ENCODE results near the gene SLN.
A peak's percentile ranks its signal among the peaks of the same experiment; 100 is the strongest.

SLN gene

GRCh38 chr11:107702723-107703122 lies 9.1 kb downstream of the SLN start:
- Histone ChIP-seq H3K9ac (ENCODE audit: low read length in 2 of 2) (no peak overlapping the region), H3K36me3 (ENCODE audit: control insufficient read depth in 2 of 2, insufficient read depth in 2 of 2, low read length in 2 of 2) (no peaks in the 10 kb centered on the region), H3K4me3 (ENCODE audit: low read length in 2 of 2) (no peak overlapping the region), H3K4me1 (ENCODE audit: control insufficient read depth, insufficient read depth, low read length) (no peaks in the 10 kb centered on the region), H3K27ac (ENCODE audit: low read length) (no peak overlapping the region), H3K9me3 (ENCODE audit: control insufficient read depth in 2 of 2, low read length in 2 of 2) (no peaks in the 10 kb centered on the region), H3K27me3 (ENCODE audit: control insufficient read depth in 1 of 2, insufficient read depth in 2 of 2, low read length in 2 of 2) (peaks cover 0 to 4% of the 10 kb centered on the region in 2 donors)

- no peak overlapping the region for H3K27ac ChIP-seq (ENCODE audit: low read length)
- no peaks in the 10 kb centered on the region for H3K9me3 ChIP-seq (ENCODE audit: control insufficient read depth in 2 of 2, low read length in 2 of 2)
- no peak overlapping the region for H3K9ac ChIP-seq (ENCODE audit: low read length in 2 of 2)
- no peaks in the 10 kb centered on the region for H3K36me3 ChIP-seq (ENCODE audit: control insufficient read depth in 2 of 2, insufficient read depth in 2 of 2, low read length in 2 of 2)
- H3K27me3 ChIP-seq (ENCODE audit: control insufficient read depth in 1 of 2, insufficient read depth in 2 of 2, low read length in 2 of 2) = peaks cover 0 to 2% of the 10 kb centered on the region in 2 donors
- H3K4me1 ChIP-seq (ENCODE audit: control insufficient read depth, insufficient read depth, low read length) = no peaks in the 10 kb centered on the region
- H3K4me3 ChIP-seq (ENCODE audit: low read length in 2 of 2) = no peak overlapping the region
These were observed 9.7 kb downstream of the SLN start for GRCh38 chr11:107702109-107702660.

DNA sequence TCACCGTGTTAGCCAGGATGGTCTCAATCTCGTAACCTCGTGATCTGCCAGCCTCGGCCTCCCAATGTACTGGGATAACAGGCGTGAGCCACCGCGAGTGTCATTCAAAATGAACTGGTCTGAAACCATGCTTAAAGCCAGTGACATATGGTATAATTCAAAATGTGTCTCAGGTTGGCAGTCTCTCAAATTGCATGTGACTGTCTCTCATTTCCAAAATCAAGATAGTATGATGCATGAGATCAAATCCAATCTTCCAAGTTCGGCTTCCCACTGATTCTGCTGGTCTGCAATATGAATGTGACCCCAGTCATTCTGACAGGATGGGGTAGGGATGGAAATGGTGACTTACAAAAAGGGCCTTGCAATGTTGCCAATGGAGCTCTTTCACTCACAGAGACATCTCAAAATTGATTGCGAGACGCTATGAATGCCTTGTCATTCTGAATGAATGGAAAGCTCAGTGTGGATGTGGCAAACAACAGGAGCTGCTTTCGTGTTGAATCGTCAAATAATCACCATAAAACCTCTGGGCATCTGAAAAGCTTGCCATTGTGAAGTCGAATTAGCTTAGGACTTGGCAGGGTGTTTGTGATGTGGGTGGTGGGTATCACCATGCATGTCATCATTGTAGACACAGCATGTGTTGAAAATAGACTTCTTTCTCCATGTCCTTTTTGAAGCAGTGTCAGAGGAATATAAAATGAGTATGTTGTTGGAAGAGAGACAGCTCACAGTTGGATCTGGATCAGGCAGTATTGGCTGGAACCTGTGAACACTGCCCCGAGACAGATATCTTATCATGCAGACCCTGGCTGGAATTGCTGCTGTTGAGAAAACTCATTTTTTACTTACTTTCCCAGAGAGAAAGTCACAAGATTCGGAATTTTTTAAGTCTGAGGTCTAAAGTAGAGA lies 12.2 kb downstream of the SLN start:
- peaks cover 0 to 2% of the 10 kb centered on the region in 2 donors for H3K27me3 ChIP-seq (ENCODE audit: control insufficient read depth in 1 of 2, insufficient read depth in 2 of 2, low read length in 2 of 2)
- no peaks in the 10 kb centered on the region for H3K9me3 ChIP-seq (ENCODE audit: control insufficient read depth in 2 of 2, low read length in 2 of 2)
- H3K4me1 ChIP-seq (ENCODE audit: control insufficient read depth, insufficient read depth, low read length) = no peaks in the 10 kb centered on the region
- no peak overlapping the region for H3K9ac ChIP-seq (ENCODE audit: low read length in 2 of 2)
- H3K4me3 ChIP-seq (ENCODE audit: low read length in 2 of 2) = no peak overlapping the region
- H3K27ac ChIP-seq (ENCODE audit: low read length) = no peak overlapping the region
- no peaks in the 10 kb centered on the region for H3K36me3 ChIP-seq (ENCODE audit: control insufficient read depth in 2 of 2, insufficient read depth in 2 of 2, low read length in 2 of 2)

DNA sequence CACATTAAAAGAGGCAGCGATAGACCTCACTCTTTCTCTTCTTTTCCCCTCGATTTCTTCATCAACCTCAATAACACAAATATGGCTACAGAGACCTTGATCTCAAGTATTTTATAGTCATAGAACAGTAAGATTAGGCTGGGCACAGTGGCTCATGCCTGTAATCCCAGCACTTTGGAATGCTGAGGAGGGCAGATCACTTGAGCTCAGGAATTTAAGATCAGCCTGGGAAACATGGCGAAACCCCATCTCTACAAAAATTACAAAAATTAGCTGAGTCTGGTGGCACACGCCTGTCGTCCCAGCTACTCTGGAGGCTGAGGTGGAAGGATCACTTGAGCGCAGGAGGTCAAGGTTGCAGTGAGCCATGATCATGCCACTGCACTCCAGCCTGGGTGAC lies 14.6 kb downstream of the SLN start:
- Histone ChIP-seq H3K4me3 (ENCODE audit: low read length in 2 of 2) (no peak overlapping the region), H3K27me3 (ENCODE audit: control insufficient read depth in 1 of 2, insufficient read depth in 2 of 2, low read length in 2 of 2) (peaks cover 0 to 2% of the 10 kb centered on the region in 2 donors), H3K36me3 (ENCODE audit: control insufficient read depth in 2 of 2, insufficient read depth in 2 of 2, low read length in 2 of 2) (no peaks in the 10 kb centered on the region), H3K27ac (ENCODE audit: low read length) (no peak overlapping the region), H3K4me1 (ENCODE audit: control insufficient read depth, insufficient read depth, low read length) (no peaks in the 10 kb centered on the region), H3K9me3 (ENCODE audit: control insufficient read depth in 2 of 2, low read length in 2 of 2) (no peaks in the 10 kb centered on the region), H3K9ac (ENCODE audit: low read length in 2 of 2) (no peak overlapping the region)

DNA sequence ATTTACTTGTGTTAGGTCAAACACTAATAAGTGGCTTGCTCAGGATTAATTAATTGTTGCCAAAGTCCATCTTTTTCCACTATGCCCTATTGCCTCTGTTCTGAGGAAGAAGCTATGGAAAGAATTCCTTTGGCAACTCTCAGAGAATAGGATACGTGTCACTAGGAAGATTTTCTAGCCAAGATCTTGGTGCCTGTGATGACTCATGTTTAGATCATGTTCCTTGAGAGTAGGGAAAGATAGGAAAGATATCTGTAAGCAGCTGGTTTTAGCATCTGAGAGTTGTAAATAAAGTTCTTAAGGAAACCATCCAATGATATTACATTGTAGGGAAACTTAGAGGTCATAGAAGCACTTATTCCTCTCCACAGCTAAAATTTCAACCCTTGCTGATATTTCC lies 15.7 kb downstream of the SLN start:
- Histone ChIP-seq H3K4me1 (ENCODE audit: control insufficient read depth, insufficient read depth, low read length) (no peaks in the 10 kb centered on the region), H3K36me3 (ENCODE audit: control insufficient read depth in 2 of 2, insufficient read depth in 2 of 2, low read length in 2 of 2) (no peaks in the 10 kb centered on the region), H3K27ac (ENCODE audit: low read length) (no peak overlapping the region), H3K27me3 (ENCODE audit: control insufficient read depth in 1 of 2, insufficient read depth in 2 of 2, low read length in 2 of 2) (no peaks in the 10 kb centered on the region), H3K9ac (ENCODE audit: low read length in 2 of 2) (no peak overlapping the region), H3K9me3 (ENCODE audit: control insufficient read depth in 2 of 2, low read length in 2 of 2) (no peaks in the 10 kb centered on the region), H3K4me3 (ENCODE audit: low read length in 2 of 2) (no peak overlapping the region)

GRCh38 chr11:107695446-107695845 lies 16.4 kb downstream of the SLN start:
- Histone ChIP-seq H3K4me1 (ENCODE audit: control insufficient read depth, insufficient read depth, low read length) (no peaks in the 10 kb centered on the region), H3K27me3 (ENCODE audit: control insufficient read depth in 1 of 2, insufficient read depth in 2 of 2, low read length in 2 of 2) (no peaks in the 10 kb centered on the region), H3K27ac (ENCODE audit: low read length) (no peak overlapping the region), H3K9ac (ENCODE audit: low read length in 2 of 2) (no peak overlapping the region), H3K4me3 (ENCODE audit: low read length in 2 of 2) (no peak overlapping the region), H3K9me3 (ENCODE audit: control insufficient read depth in 2 of 2, low read length in 2 of 2) (no peaks in the 10 kb centered on the region), H3K36me3 (ENCODE audit: control insufficient read depth in 2 of 2, insufficient read depth in 2 of 2, low read length in 2 of 2) (no peaks in the 10 kb centered on the region)

DNA sequence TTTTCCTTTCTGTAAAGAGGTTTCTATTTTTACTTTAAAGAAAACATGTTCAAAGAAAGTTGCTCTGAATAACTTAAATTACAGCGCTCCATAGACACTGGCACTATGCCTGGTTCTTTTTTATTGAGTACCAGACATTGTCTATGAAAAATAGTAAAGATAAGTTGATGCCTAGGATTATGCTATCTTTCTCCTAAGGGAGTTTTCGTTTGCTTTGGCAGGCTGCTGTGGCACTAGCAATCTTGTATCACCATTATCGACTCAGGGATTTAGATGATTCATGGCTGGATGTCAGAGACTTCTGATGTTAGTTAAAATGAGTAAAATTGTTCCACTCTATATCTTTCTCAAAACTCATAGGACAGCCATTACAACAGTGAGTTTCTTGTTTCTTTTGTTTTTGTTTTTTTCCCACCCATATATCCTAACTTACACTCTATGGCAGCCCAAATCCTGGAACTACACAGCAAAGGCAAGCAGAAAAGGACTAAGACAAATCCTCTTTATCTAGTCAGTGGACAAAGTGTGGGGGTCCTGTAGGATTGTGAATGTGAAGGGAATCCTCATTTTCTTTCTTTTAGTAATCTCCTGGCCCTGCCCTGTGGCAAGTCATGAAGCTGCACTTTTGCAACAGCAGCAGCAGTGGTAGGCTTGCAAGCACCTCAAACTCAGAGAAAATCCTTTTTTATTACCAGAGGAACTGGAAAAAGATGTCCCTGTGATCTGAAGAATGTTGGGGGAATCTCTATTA lies 20.7 kb downstream of the SLN start:
- Histone ChIP-seq H3K27ac (ENCODE audit: low read length) (no peak overlapping the region), H3K4me1 (ENCODE audit: control insufficient read depth, insufficient read depth, low read length) (no peaks in the 10 kb centered on the region), H3K9ac (ENCODE audit: low read length in 2 of 2) (no peak overlapping the region), H3K27me3 (ENCODE audit: control insufficient read depth in 1 of 2, insufficient read depth in 2 of 2, low read length in 2 of 2) (no peaks in the 10 kb centered on the region), H3K9me3 (ENCODE audit: control insufficient read depth in 2 of 2, low read length in 2 of 2) (no peaks in the 10 kb centered on the region), H3K4me3 (ENCODE audit: low read length in 2 of 2) (no peak overlapping the region), H3K36me3 (ENCODE audit: control insufficient read depth in 2 of 2, insufficient read depth in 2 of 2, low read length in 2 of 2) (no peaks in the 10 kb centered on the region)

DNA sequence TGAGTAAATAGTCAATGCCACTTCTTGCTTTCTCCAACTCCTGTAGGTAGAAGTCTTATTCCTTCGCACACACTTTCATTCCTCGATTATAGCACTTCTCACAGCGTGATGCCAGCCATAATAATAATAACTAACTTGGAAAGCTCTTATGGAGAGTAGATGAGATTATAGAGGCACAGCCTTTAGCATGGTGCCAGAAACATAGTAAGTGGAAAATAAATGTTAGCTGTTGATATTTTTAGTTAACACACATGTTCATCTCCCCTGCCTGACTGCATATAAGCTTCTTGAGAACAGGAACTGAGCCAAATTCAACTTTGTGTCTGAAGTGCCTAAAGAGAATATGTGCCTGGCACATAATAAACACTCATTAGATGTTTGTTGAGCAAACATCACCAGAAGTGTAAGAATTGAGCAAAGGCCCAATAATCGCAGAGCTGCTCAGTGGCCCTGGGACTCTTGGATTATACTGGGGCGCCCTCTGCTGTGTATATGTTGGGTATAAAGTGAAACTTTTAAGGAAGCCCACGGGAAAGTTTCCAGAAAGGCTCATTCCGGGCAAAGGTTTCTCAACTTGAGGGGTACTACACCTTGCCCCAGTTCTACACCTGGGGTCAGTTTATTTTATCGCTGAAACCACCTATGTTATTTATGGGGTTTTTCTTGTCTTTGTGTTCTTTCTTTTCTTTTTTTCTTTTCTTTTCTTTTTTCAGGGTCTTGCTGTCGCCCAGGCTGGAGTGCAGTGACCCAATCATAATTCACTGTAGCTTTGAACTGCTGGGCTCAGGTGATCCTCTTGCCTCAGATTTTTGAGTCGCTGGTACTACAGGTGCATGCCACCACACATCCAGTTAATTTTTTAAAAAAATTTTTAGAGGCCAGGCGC lies 22.3 kb downstream of the SLN start:
- H3K4me3 ChIP-seq (ENCODE audit: low read length in 2 of 2) = peak overlapping the region in 1 of 2 donors; percentile 24
- no peaks in the 10 kb centered on the region for H3K36me3 ChIP-seq (ENCODE audit: control insufficient read depth in 2 of 2, insufficient read depth in 2 of 2, low read length in 2 of 2)
- no peak overlapping the region for H3K27ac ChIP-seq (ENCODE audit: low read length)
- H3K9ac ChIP-seq (ENCODE audit: low read length in 2 of 2) = no peak overlapping the region
- H3K4me1 ChIP-seq (ENCODE audit: control insufficient read depth, insufficient read depth, low read length) = no peaks in the 10 kb centered on the region
- H3K27me3 ChIP-seq (ENCODE audit: control insufficient read depth in 1 of 2, insufficient read depth in 2 of 2, low read length in 2 of 2) = no peaks in the 10 kb centered on the region
- H3K9me3 ChIP-seq (ENCODE audit: control insufficient read depth in 2 of 2, low read length in 2 of 2) = no peaks in the 10 kb centered on the region

- no peaks in the 10 kb centered on the region for H3K36me3 ChIP-seq (ENCODE audit: control insufficient read depth in 2 of 2, insufficient read depth in 2 of 2, low read length in 2 of 2)
- no peak overlapping the region for H3K4me3 ChIP-seq (ENCODE audit: low read length in 2 of 2)
- no peaks in the 10 kb centered on the region for H3K9me3 ChIP-seq (ENCODE audit: control insufficient read depth in 2 of 2, low read length in 2 of 2)
- no peaks in the 10 kb centered on the region for H3K4me1 ChIP-seq (ENCODE audit: control insufficient read depth, insufficient read depth, low read length)
- no peaks in the 10 kb centered on the region for H3K27me3 ChIP-seq (ENCODE audit: control insufficient read depth in 1 of 2, insufficient read depth in 2 of 2, low read length in 2 of 2)
- no peak overlapping the region for H3K27ac ChIP-seq (ENCODE audit: low read length)
- H3K9ac ChIP-seq (ENCODE audit: low read length in 2 of 2) = no peak overlapping the region
These were observed 23.4 kb downstream of the SLN start for GRCh38 chr11:107688322-107688918.

GRCh38 chr11:107683807-107684206 lies 28.0 kb downstream of the SLN start:
- no peaks in the 10 kb centered on the region for H3K36me3 ChIP-seq (ENCODE audit: control insufficient read depth in 2 of 2, insufficient read depth in 2 of 2, low read length in 2 of 2)
- no peaks in the 10 kb centered on the region for H3K9me3 ChIP-seq (ENCODE audit: control insufficient read depth in 2 of 2, low read length in 2 of 2)
- H3K4me3 ChIP-seq (ENCODE audit: low read length in 2 of 2) = no peak overlapping the region
- no peaks in the 10 kb centered on the region for H3K27me3 ChIP-seq (ENCODE audit: control insufficient read depth in 1 of 2, insufficient read depth in 2 of 2, low read length in 2 of 2)
- no peak overlapping the region for H3K27ac ChIP-seq (ENCODE audit: low read length)
- H3K4me1 ChIP-seq (ENCODE audit: control insufficient read depth, insufficient read depth, low read length) = no peaks in the 10 kb centered on the region
- H3K9ac ChIP-seq (ENCODE audit: low read length in 2 of 2) = no peak overlapping the region

All from stomach smooth muscle (tissue), 2 donors.